SIG-M5 treated with dmso at 0.1 percent for 504 hours (cell line): Measurements from ENCODE around the gene MAPKBP1.
"Not testable (repeated sequence)": the region's sequence is repeated elsewhere in the genome, so short reads cannot be mapped to it uniquely, and the experiment has no call there.

Experiments used
- DNase-seq: peaks from one replicate; lab custom pipeline; 2025; ENCODE audit not compliant: unreplicated experiment; lab: John Stamatoyannopoulos, UW

Gene MAPKBP1, protein sequence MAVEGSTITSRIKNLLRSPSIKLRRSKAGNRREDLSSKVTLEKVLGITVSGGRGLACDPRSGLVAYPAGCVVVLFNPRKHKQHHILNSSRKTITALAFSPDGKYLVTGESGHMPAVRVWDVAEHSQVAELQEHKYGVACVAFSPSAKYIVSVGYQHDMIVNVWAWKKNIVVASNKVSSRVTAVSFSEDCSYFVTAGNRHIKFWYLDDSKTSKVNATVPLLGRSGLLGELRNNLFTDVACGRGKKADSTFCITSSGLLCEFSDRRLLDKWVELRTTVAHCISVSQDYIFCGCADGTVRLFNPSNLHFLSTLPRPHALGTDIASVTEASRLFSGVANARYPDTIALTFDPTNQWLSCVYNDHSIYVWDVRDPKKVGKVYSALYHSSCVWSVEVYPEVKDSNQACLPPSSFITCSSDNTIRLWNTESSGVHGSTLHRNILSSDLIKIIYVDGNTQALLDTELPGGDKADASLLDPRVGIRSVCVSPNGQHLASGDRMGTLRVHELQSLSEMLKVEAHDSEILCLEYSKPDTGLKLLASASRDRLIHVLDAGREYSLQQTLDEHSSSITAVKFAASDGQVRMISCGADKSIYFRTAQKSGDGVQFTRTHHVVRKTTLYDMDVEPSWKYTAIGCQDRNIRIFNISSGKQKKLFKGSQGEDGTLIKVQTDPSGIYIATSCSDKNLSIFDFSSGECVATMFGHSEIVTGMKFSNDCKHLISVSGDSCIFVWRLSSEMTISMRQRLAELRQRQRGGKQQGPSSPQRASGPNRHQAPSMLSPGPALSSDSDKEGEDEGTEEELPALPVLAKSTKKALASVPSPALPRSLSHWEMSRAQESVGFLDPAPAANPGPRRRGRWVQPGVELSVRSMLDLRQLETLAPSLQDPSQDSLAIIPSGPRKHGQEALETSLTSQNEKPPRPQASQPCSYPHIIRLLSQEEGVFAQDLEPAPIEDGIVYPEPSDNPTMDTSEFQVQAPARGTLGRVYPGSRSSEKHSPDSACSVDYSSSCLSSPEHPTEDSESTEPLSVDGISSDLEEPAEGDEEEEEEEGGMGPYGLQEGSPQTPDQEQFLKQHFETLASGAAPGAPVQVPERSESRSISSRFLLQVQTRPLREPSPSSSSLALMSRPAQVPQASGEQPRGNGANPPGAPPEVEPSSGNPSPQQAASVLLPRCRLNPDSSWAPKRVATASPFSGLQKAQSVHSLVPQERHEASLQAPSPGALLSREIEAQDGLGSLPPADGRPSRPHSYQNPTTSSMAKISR (N-terminal part only)

DNA sequence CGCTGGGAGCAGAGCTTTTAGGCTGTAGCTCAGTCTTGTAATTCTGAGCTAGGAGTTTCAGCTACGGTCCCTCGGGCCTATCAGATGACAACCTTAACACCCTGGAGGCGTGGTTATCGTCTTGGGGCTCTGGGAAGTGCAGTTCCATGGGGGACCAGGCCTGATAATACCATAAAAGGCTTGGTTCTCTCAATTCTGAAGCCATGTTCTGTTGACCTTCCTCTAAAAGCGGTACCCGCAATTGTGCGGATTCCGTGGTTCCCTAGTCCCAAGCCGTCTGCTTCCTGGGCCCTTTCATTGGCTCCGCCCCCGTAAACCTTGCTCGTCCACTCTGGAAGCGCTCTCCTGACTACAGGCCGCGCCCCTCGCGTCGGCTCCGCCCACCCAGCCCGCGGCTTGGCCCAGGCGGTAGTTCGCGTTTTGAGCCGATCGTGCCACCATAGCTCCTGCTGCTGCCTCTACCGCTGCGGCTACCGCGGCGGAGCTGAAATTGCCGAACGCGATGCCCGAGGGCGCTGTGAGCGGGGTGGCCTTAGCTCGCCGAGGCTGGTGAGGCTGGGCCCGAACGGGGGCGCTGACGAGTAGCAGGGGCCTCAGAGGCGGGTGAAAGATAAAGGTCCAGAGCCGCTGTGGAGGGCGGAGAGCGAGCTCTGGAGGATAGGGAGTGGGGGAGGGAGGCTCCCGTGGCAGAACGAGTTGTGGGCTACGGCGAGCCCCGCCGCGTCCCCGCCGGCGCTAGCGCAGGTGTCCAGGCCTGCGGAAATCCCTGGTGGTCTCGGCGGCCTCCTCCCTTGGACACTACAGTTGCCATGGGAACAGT is at the start of gene MAPKBP1:
Gene MAPKBP1, plus strand, starts transcription at position 423 of the 820 bp plus-strand sequence. CDS start 792 bp downstream, outside the sequence.
- DNase-seq, result peak; percentile 97

- DNase-seq, result no peak
Measured at GRCh38 chr15:41727143-41727542, 47.1 kb upstream of the MAPKBP1 start.

DNA sequence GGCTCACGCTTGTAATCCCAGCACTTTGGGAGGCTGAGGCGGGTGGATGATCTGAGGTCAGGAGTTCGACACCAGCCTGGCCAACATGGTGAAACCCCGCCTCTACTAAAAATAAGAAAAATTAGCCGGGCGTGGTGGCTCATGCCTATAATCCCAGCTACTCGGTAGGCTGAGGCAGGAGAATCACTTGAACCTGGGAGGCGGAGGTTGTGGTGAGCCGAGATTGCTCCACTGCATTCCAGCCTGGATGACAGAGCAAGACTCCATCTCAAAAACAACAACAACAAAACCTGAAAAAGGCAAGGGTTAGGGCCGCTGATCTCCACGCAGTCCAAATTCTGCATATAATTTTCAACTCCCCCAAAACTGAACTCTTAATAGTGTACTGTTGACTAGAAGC is 46.2 kb upstream of the MAPKBP1 start:
- DNase-seq, result not testable (repeated sequence)

DNA sequence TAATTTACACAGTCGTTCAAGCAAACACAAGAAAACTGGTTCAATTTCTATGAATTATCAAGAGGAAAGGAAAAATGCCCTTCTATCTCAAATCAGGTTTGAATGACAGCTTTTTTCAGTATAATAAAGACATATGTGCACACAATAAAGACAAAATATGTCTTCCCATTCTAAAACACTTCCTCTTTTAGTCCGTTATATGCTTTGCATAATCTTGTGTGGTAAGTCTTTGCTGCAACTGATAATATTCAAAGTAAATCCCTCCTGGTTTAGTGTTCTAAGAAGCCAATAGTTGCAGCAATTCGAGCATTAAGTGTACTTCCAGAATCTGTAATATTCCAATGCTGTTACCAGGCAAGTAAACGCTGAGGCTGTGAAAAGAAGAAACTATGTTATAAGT is 43.7 kb upstream of the MAPKBP1 start:
- peak; percentile 87 for DNase-seq

- no peak for DNase-seq
Measured at GRCh38 chr15:41732483-41732882, 41.8 kb upstream of the MAPKBP1 start.

DNA sequence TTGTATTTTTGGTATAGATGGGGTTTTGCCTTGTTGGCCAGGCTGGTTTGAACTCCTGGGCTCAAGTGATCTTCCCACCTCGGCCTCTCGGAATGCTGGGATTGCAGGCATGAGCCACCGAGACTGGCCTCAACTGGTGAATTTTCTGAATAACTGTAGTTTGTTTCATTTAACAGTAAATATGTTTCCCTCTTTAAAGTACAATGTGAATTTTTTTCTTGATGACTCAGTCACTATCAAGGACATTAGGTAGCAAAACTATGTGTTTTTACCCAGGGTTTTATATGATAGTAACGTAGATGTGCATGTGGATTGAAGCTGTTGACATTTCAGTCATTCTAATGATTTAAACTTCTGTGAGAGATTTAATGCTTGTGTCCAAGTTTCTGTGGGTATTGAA is 40.2 kb upstream of the MAPKBP1 start:
- DNase-seq, result no peak

DNA sequence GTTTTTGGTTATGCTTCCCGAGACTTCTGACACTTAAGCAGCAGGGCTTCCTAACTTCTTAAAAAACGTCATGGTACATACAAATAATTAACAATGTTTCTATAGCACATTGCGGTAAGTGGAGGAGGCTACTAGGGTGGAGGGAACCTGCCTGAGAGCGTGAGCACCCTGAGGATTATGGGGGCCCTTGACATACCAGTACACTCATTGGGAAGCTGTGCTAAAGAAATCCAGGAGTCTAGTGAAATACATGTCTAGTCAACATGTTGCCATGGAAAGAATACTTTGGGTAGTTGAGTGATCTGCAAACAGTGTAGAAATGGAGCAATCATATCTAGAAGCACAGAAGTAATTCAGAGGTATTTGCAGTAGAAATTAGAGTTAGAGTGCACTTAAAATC is 39.2 kb upstream of the MAPKBP1 start:
- no peak for DNase-seq

GRCh38 chr15:41735492-41735891 is 38.8 kb upstream of the MAPKBP1 start:
- not testable (repeated sequence) for DNase-seq

GRCh38 chr15:41746802-41747201 is 27.5 kb upstream of the MAPKBP1 start:
- no peak for DNase-seq

GRCh38 chr15:41756198-41756597 is 18.1 kb upstream of the MAPKBP1 start:
- DNase-seq, result no peak

GRCh38 chr15:41772720-41773331 is 1.5 kb upstream of the MAPKBP1 start:
- peak; percentile 74 for DNase-seq

DNA sequence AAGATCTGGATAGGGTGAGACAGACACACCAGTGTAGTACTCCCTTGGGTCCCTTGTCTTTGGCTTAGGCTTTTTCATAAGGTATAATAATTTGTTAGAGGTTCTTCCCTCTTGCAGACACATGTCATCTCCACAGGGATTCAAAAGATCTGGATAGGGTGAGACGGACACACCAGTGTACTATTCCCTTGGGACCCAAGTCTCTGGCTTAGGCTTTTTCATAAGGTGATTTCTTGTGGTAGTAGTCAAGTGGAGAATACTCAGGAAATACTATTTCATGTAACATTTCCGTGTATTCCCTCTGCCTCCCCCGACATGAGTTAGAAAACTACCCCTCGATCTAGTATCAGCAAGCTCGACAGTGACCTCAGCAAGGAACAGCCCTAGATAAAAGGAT is 954 bp upstream of the MAPKBP1 start:
- DNase-seq, result no peak

- DNase-seq, result no peak
Measured at GRCh38 chr15:41773729-41774061, 589 bp upstream of the MAPKBP1 start.

DNA sequence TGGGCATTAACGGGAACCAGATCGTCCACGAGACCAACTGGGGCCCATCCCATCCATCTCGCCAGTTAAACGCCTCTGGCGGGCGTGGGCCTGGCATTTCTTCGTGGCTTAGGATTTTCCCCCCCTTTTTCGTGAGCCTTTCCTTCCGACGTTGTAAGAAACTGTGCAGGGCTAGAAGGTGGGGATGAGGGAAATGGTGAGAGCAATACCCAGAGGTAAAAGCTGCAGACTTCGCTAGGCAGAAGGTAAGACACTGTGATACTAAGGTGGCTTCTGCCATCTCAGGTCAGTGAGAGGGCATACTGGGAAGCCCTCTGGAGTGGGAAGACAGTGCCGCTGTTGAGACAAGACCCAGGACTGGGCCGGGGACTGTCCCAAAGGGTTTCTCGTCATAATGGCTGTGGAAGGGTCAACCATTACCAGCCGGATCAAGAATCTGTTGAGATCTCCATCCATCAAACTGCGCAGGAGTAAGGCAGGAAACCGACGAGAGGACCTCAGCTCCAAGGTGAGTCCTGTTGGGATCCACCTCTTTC is 666 bp downstream of the MAPKBP1 start:
- no peak for DNase-seq

DNA sequence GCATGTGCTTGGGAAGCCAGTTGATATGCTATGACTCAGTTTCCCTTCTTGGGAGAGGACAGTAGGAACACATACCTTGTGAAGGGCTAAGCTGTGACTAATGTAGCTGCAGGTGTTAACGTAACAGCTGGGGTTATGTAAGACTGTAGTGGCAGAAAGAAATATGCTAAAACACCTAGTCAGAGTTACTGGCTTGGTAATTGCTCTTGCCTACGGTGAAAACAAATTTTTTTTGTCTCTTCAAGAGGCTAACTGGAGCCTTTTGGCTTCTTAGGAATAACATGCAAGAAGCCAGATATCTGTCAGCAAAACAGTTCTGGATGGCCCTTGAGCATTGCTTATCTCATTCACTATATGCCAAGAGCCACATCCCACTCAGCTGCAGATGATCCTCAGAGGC is 1.4 kb downstream of the MAPKBP1 start:
- DNase-seq, result no peak

DNA sequence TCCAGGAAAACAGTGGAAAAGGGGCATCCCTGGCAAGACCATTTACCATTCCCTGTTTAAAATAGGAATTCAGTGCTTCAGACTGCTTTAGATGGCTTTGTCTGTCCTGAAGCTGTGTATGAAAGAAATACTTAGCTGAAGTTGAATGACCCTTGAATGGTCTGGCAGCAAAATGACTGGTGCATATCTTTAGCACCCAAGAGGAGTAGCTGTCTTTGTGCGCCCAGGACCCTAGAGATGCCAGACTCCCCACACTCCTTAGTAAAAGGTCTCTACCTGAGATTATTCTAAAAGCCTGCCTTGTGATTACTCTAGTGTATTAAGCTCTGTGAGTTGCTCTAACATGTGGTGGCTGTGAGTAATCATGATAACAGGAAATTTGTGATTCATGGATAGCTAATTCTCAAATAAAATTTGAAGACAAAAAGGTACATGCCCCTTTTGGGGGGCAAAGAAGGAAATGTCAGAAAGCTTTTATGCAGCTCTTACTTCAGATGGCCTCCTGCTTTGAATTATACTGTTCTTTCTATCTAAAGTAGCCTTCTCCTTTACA is 3.2 kb downstream of the MAPKBP1 start:
- DNase-seq, result no peak

DNA sequence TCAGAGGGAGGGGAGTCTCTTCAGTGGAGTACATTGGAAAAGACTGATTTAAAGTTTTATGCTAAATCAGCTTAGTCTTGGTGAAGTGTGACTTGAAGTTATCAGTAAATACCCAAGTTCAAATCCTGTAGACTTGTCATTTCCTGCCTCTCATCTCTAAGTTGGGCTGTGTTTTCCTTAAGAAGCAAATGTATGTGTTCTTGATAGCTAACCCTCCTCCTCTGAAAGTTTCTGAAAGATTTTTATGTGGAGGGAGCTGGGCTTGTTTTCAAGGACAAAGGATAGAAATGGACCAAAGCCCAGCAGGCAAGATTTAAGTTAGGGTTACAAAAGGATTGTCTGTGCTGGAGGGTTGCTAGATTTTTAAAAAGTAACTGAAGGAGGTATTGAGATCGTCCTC is 4.2 kb downstream of the MAPKBP1 start:
- DNase-seq, result no peak

DNA sequence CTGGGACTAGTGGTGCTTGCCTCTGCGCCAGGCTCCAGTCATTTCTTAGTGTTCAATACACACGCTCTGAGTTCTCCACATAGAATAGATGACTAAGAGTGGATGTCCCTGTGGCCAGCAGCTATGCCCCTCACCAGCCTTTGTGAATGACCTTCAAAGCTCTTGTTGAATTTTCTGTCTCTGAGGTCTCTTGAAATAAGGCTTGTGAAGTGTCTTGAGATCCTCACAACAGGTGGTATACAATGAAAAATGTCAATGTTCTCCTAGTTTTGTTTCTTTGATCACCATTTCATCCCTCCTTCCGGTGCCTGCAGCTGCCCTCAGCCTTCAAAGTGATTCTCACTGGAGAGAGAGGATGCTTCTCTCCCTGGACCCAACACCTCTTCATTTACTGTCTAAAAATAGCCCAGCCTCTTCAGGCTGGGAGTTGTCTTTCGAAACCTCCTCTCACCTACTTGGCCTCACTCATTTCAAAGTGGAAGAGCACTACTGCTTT is 5.4 kb downstream of the MAPKBP1 start:
- DNase-seq, result no peak

- no peak for DNase-seq
Measured at GRCh38 chr15:41780266-41780665, 6.0 kb downstream of the MAPKBP1 start.
